IMR-90 (cell line): ENCODE data around the gene TREML2. TPM values are rescaled to one million over a fixed set of nuclear protein-coding genes. Genes with fewer than 3 reads are reported as not detected.

Source experiments
- ATAC-seq: fragments of 200-7000 bp; cut with Tn5 transposase; 2 replicates; pipeline ENCODE4 v1.9.1; 2020; ENCODE audit warnings: low read depth, mild to moderate bottlenecking, moderate library complexity
- BruUV-seq: library from RNA; stranded (reverse); fragments of 400-500 nt; replicated peaks from 2 replicates; lab custom pipeline; 2021; lab: Mats Ljungman, UMichigan
- CTCF ChIA-PET: fragments of 300-600 bp; formaldehyde crosslinking; extraction: SDS; loops from one replicate; lab custom pipeline; 2021; ENCODE audit warnings: antibody characterized with exemption; lab: Yijun Ruan, JAX
- POLR2A ChIA-PET: fragments of 300-600 bp; sonication (Branson Sonifier 250); formaldehyde crosslinking; loops from one replicate; lab custom pipeline; 2022; ENCODE audit warnings: antibody characterized with exemption; ENCODE audit not compliant: unreplicated experiment; lab: Charles Lee
- DNase-seq: peaks from one replicate; pipeline ENCODE4 v3.0.0; 2013
- H2AFZ ChIP-seq: replicated peaks from 2 replicates; pipeline ENCODE3; 2013; ENCODE audit warnings: low read length, mild to moderate bottlenecking; ENCODE audit not compliant: poor library complexity
- H2AK5ac ChIP-seq: 2 replicates; pipeline ENCODE4 v1.6.1; 2013; ENCODE audit warnings: low read depth, low read length, inconsistent platforms
- H2AK9ac ChIP-seq: replicated peaks from 2 replicates; pipeline ENCODE3; 2013; ENCODE audit warnings: mild to moderate bottlenecking, low read depth, low read length, moderate library complexity; ENCODE audit not compliant: poor library complexity
- H2BK120ac ChIP-seq: 2 replicates; pipeline ENCODE4 v1.6.1; 2013; ENCODE audit warnings: low read depth, low read length, inconsistent platforms
- H2BK15ac ChIP-seq: 3 replicates; pipeline ENCODE4 v1.6.1; 2013; ENCODE audit warnings: low read depth, low read length, inconsistent platforms
- H2BK20ac ChIP-seq: 2 replicates; pipeline ENCODE4 v1.6.1; 2013; ENCODE audit warnings: low read depth, mild to moderate bottlenecking, inconsistent platforms, low read length, moderate library complexity
- H2BK5ac ChIP-seq: 2 replicates; pipeline ENCODE4 v1.6.1; 2013; ENCODE audit warnings: mild to moderate bottlenecking, low read depth, low read length, inconsistent platforms; ENCODE audit not compliant: poor library complexity, severe bottlenecking
- H3K14ac ChIP-seq: replicated peaks from 2 replicates; pipeline ENCODE4 v1.6.1; 2013; ENCODE audit warnings: low read depth, low read length, inconsistent platforms
- H3K18ac ChIP-seq: 2 replicates; pipeline ENCODE4 v1.6.1; 2013; ENCODE audit warnings: low read depth, low read length, control low read depth
- H3K23ac ChIP-seq: 2 replicates; pipeline ENCODE4 v1.6.1; 2013; ENCODE audit warnings: low read depth, low read length, inconsistent platforms
- H3K27ac ChIP-seq: 2 replicates; pipeline ENCODE4 v1.5.1; 2013; ENCODE audit warnings: mild to moderate bottlenecking, control low read depth, low read length; ENCODE audit not compliant: insufficient read depth
- H3K27me3 ChIP-seq: 2 replicates; pipeline ENCODE4 v1.6.1; 2013; ENCODE audit warnings: low read length; ENCODE audit not compliant: control insufficient read depth, insufficient read depth
- H3K36me3 ChIP-seq: 2 replicates; pipeline ENCODE4 v1.6.1; 2013; ENCODE audit warnings: low read length, mixed read lengths; ENCODE audit not compliant: control insufficient read depth, insufficient read depth
- H3K4ac ChIP-seq: 2 replicates; pipeline ENCODE4 v1.6.1; 2013; ENCODE audit warnings: low read depth, low read length, inconsistent platforms
- H3K4me1 ChIP-seq: 2 replicates; pipeline ENCODE4 v1.6.1; 2013; ENCODE audit warnings: low read length, mixed read lengths; ENCODE audit not compliant: control insufficient read depth, insufficient read depth
- H3K4me2 ChIP-seq: 2 replicates; pipeline ENCODE4 v1.6.1; 2013; ENCODE audit warnings: low read depth, mild to moderate bottlenecking, control low read depth, low read length, moderate library complexity
- H3K4me3 ChIP-seq: 2 replicates; pipeline ENCODE4 v1.5.1; 2013; ENCODE audit warnings: low read depth, mild to moderate bottlenecking, control low read depth, low read length, moderate library complexity; ENCODE audit not compliant: insufficient read depth
- H3K56ac ChIP-seq: 2 replicates; pipeline ENCODE4 v1.6.1; 2013; ENCODE audit warnings: low read length, inconsistent platforms; ENCODE audit not compliant: insufficient read depth; ENCODE audit errors: extremely low read depth
- H3K79me1 ChIP-seq, 2 experiments: 2 replicates each; pipeline ENCODE4 v1.6.1; 2013; ENCODE audit warnings: low read length in 2 of 2, inconsistent platforms in 1 of 2, low read depth in 1 of 2
- H3K9ac ChIP-seq: 2 replicates; pipeline ENCODE4 v1.6.1; 2013; ENCODE audit warnings: low read depth, low read length, control low read depth
- H3K9me1 ChIP-seq: 2 replicates; pipeline ENCODE4 v1.6.1; 2013; ENCODE audit warnings: low read length, inconsistent platforms; ENCODE audit not compliant: insufficient read depth
- H3K9me3 ChIP-seq: 2 replicates; pipeline ENCODE4 v1.6.1; 2013; ENCODE audit warnings: low read length; ENCODE audit not compliant: control insufficient read depth, insufficient read depth
- H4K20me1 ChIP-seq: 2 replicates; pipeline ENCODE4 v1.6.1; 2013; ENCODE audit warnings: low read length, inconsistent platforms; ENCODE audit not compliant: insufficient read depth
- H4K5ac ChIP-seq: 2 replicates; pipeline ENCODE4 v1.6.1; 2013; ENCODE audit warnings: mild to moderate bottlenecking, low read depth, low read length, control low read depth
- H4K8ac ChIP-seq, 2 experiments: 2 replicates each; pipeline ENCODE4 v1.6.1; 2013; ENCODE audit warnings: low read depth in 2 of 2, low read length in 2 of 2, control low read depth in 1 of 2, inconsistent platforms in 1 of 2
- H4K91ac ChIP-seq: 2 replicates; pipeline ENCODE4 v1.6.1; 2013; ENCODE audit warnings: low read depth, low read length, inconsistent platforms; ENCODE audit not compliant: insufficient read depth
- BHLHE40 ChIP-seq: fragments of 150-350 bp; IDR thresholded peaks from 2 replicates; pipeline ENCODE4 v1.6.1; 2016; ENCODE audit warnings: mild to moderate bottlenecking, low read depth, low read length
- CEBPB ChIP-seq: IDR thresholded peaks from 2 replicates; pipeline ENCODE4 v1.6.1; 2012; ENCODE audit warnings: low read depth, low read length, improper control_type of control experiment
- CHD1 ChIP-seq: IDR thresholded peaks from 2 replicates; pipeline ENCODE4 v1.6.1; 2012; ENCODE audit warnings: low read depth, low read length, improper control_type of control experiment
- CTCF ChIP-seq: conservative IDR thresholded peaks from 2 replicates; pipeline ENCODE4 v1.5.1; 2012; ENCODE audit warnings: mild to moderate bottlenecking, low read depth, low read length, improper control_type of control experiment
- ELK1 ChIP-seq: fragments of 150-350 bp; IDR thresholded peaks from 2 replicates; pipeline ENCODE4 v1.6.1; 2016; ENCODE audit warnings: low read depth, mild to moderate bottlenecking, low read length, moderate library complexity, borderline replicate concordance
- FOS ChIP-seq: fragments of 150-350 bp; IDR thresholded peaks from 2 replicates; pipeline ENCODE4 v1.6.1; 2016; ENCODE audit warnings: low read depth, low read length
- MAFK ChIP-seq: IDR thresholded peaks from 2 replicates; pipeline ENCODE4 v1.6.1; 2012; ENCODE audit warnings: low read depth, low read length, improper control_type of control experiment
- MAZ ChIP-seq: IDR thresholded peaks from 2 replicates; pipeline ENCODE4 v1.6.1; 2012; ENCODE audit warnings: low read depth, mild to moderate bottlenecking, low read length, improper control_type of control experiment, moderate library complexity, borderline replicate concordance
- MXI1 ChIP-seq: IDR thresholded peaks from 2 replicates; pipeline ENCODE4 v1.6.1; 2012; ENCODE audit warnings: low read depth, mild to moderate bottlenecking, low read length, moderate library complexity, borderline replicate concordance
- RCOR1 ChIP-seq: IDR thresholded peaks from 2 replicates; pipeline ENCODE4 v1.6.1; 2012; ENCODE audit warnings: mild to moderate bottlenecking, low read length, improper control_type of control experiment; ENCODE audit not compliant: insufficient replicate concordance
- RFX5 ChIP-seq: IDR thresholded peaks from 2 replicates; pipeline ENCODE4 v1.8.0; 2012; ENCODE audit warnings: low read depth, mild to moderate bottlenecking, low read length, moderate library complexity
- SMC3 ChIP-seq: fragments of 150-350 bp; IDR thresholded peaks from 2 replicates; pipeline ENCODE4 v1.6.1; 2016; ENCODE audit warnings: low read depth, mild to moderate bottlenecking, antibody characterized with exemption, low read length, moderate library complexity
- WGBS, 2 experiments: methylation state at CpG; one replicate each; pipeline versions ENCODE4 v1.1.5 to v1.1.7; 2013; ENCODE audit warnings: missing lambda C conversion rate in 2 of 2; ENCODE audit not compliant: insufficient read length in 1 of 2; ENCODE audit errors: extremely low coverage in 2 of 2; 5-methylcytosine and 5-hydroxymethylcytosine counted together
- dilution Hi-C: fragments of 300-500 bp; cut with HindIII; formaldehyde crosslinking; loops from one replicate; pipeline ENCODE4 v1.14.3; 2018; ENCODE audit warnings: low sequenced_read_pairs; ENCODE audit not compliant: unreplicated experiment
- in situ Hi-C: fragments of 300-500 bp; cut with MboI; formaldehyde crosslinking; loops from 3 replicates; pipeline ENCODE4 v1.14.3; 2019; ENCODE audit warnings: low sequenced_read_pairs, inconsistent platforms, mixed read lengths
- intact Hi-C: fragments of 100-400 bp; cut with micrococcal nuclease; formaldehyde crosslinking; loops from 2 replicates; pipeline ENCODE4 v1.10.0; 2022
- polyA plus RNA-seq, 3 experiments: library from polyadenylated mRNA; depleted of rRNA; stranded (reverse); fragments of >200 nt; gene quantifications; 2 replicates each; pipeline ENCODE4 v1.2.3, GENCODE V29; 2012; ENCODE audit warnings: low replicate concordance in 1 of 3
- total RNA-seq: library from RNA; depleted of rRNA; stranded (reverse); fragments of >200 nt; gene quantifications from 2 replicates; pipeline ENCODE4 v1.2.3, GENCODE V29; 2012

Gene TREML2
- total and polyA plus RNA-seq, 2 of the 4 experiments (the other 2 are of a cell fraction), result not detected

- H3K36me3 ChIP-seq, result no peaks in the 10 kb centered on the region
- H3K27ac ChIP-seq, result no peak overlapping the region
- no peaks in the 10 kb centered on the region for H3K9me3 ChIP-seq
- H3K18ac ChIP-seq, result no peak overlapping the region
- intact Hi-C loops, result no loop called here
- in situ Hi-C loops, result no loop called here
- ATAC-seq (no peak), DNase-seq (no peak)
- H3K4me1 ChIP-seq, result peaks cover 6% of the 10 kb centered on the region; the same call in 1 of the 2 replicates
- H4K20me1 ChIP-seq, result no peaks in the 10 kb centered on the region
- no peak overlapping the region for H2AK5ac ChIP-seq
- H3K9ac ChIP-seq, result no peak overlapping the region
- no TSS peak for BruUV-seq
- TF ChIP-seq MAZ (no peak), MAFK (no peak), CHD1 (no peak), RFX5 (no peak), CTCF (no peak), RCOR1 (no peak), CEBPB (no peak), FOS (no peak), BHLHE40 (no peak), SMC3 (no peak), MXI1 (no peak), ELK1 (no peak)
- no peak overlapping the region for H2AFZ ChIP-seq
- no peak overlapping the region for H4K5ac ChIP-seq
- no peak overlapping the region for H3K14ac ChIP-seq
- H3K4me2 ChIP-seq, result no peak overlapping the region
- H3K23ac ChIP-seq, result no peak overlapping the region
- ChIA-PET POLR2A (no interaction called here), CTCF (no interaction called here)
- H3K79me1 ChIP-seq, result no peaks in the 10 kb centered on the region
- H3K9me1 ChIP-seq, result no peaks in the 10 kb centered on the region
- H2BK5ac ChIP-seq, result no peak overlapping the region
- H2BK15ac ChIP-seq, result no peak overlapping the region
- no CpG with 5 or more reads among the region's 6 CpGs for WGBS, 2 experiments
- peak overlapping the region; percentile 37 for H2AK9ac ChIP-seq
- no peak overlapping the region for H3K4me3 ChIP-seq
- no peak overlapping the region for H3K56ac ChIP-seq
- H2BK20ac ChIP-seq, result no peak overlapping the region
- no peaks in the 10 kb centered on the region; the same call in 1 of the 2 replicates for H3K27me3 ChIP-seq
- dilution Hi-C loops, result no loop called here
- no peak overlapping the region for H4K91ac ChIP-seq
- no peak overlapping the region for H4K8ac ChIP-seq
- no peak overlapping the region for H3K4ac ChIP-seq
- H2BK120ac ChIP-seq, result no peak overlapping the region
These were observed 44.2 kb downstream of the TREML2 start for GRCh38 chr6:41156771-41157170.
